Ammon's horn (tissue), 1 donor: ENCODE data around the gene DBF4B.
"Not testable (repeated sequence)": the region's sequence is repeated elsewhere in the genome, so short reads cannot be mapped to it uniquely, and the experiment has no call there.

Source experiments
- DNase-seq: peaks from one replicate; pipeline ENCODE4 v3.0.0-alpha.2; 2016; ENCODE audit warnings: low spot score

Gene DBF4B

GRCh38 chr17:44708401-44709263, at the start of gene DBF4B:
Gene DBF4B, plus strand, starts transcription at chr17:44708665. Its CDS starts 156 bp downstream, at chr17:44708821.
- DNase-seq: peak; percentile 88

- no peak for DNase-seq
Measured at GRCh38 chr17:44661835-44662234, 46.6 kb upstream of the DBF4B start.

GRCh38 chr17:44663095-44663494, 45.4 kb upstream of the DBF4B start:
- no peak for DNase-seq

- DNase-seq: no peak
Measured at GRCh38 chr17:44664867-44665266, 43.6 kb upstream of the DBF4B start.

- no peak for DNase-seq
Measured at GRCh38 chr17:44666006-44666405, 42.5 kb upstream of the DBF4B start.

GRCh38 chr17:44672479-44673093, 35.9 kb upstream of the DBF4B start:
- DNase-seq: no peak

- no peak for DNase-seq
Measured at GRCh38 chr17:44673893-44674292, 34.6 kb upstream of the DBF4B start.

GRCh38 chr17:44677136-44677535, 31.3 kb upstream of the DBF4B start:
- no peak for DNase-seq

GRCh38 chr17:44683303-44683702, 25.2 kb upstream of the DBF4B start:
- not testable (repeated sequence) for DNase-seq

GRCh38 chr17:44687756-44688155, 20.7 kb upstream of the DBF4B start:
- no peak for DNase-seq

- no peak for DNase-seq
Measured at GRCh38 chr17:44688200-44688599, 20.3 kb upstream of the DBF4B start.

- DNase-seq: no peak
Measured at GRCh38 chr17:44688675-44689476, 19.6 kb upstream of the DBF4B start.

GRCh38 chr17:44689477-44690217, 18.8 kb upstream of the DBF4B start, which contains the start of gene CCDC43:
Gene CCDC43, minus strand, starts transcription at chr17:44689776. Its CDS starts 23 bp downstream, at chr17:44689753.
- DNase-seq: peak; percentile 94

GRCh38 chr17:44690746-44691306, 17.6 kb upstream of the DBF4B start:
- DNase-seq: not testable (repeated sequence)

- DNase-seq: no peak
Measured at GRCh38 chr17:44693609-44694008, 14.9 kb upstream of the DBF4B start.

GRCh38 chr17:44700288-44700687, 8.2 kb upstream of the DBF4B start:
- DNase-seq: not testable (repeated sequence)

GRCh38 chr17:44707755-44708400, 587 bp upstream of the DBF4B start:
- no peak for DNase-seq

GRCh38 chr17:44719444-44719843, 11.0 kb downstream of the DBF4B start:
- no peak for DNase-seq

- no peak for DNase-seq
Measured at GRCh38 chr17:44722254-44722653, 13.8 kb downstream of the DBF4B start.

- not testable (repeated sequence) for DNase-seq
Measured at GRCh38 chr17:44726121-44726520, 17.7 kb downstream of the DBF4B start.

GRCh38 chr17:44733753-44734152, 25.3 kb downstream of the DBF4B start:
- DNase-seq: peak; percentile 35
